Measurements from ENCODE around the gene FRMPD3.
"Not testable (repeated sequence)": the region's sequence is repeated elsewhere in the genome, so short reads cannot be mapped to it uniquely, and the experiment has no call there.

FRMPD3 gene

GRCh38 chrX:107448998-107449835, at the start of gene FRMPD3:
TSS of gene FRMPD3 (plus strand) at chrX:107449652. CDS start at chrX:107526589, 76,937 bp downstream.
- no peak for DNase-seq

GRCh38 chrX:107420571-107420970, 28.9 kb upstream of the FRMPD3 start:
- no peak for DNase-seq

- no peak for DNase-seq
These were observed 28.1 kb upstream of the FRMPD3 start for GRCh38 chrX:107421337-107421861.

- no peak for DNase-seq
These were observed 20.4 kb upstream of the FRMPD3 start for GRCh38 chrX:107429090-107429489.

- DNase-seq, result no peak
These were observed 9.3 kb upstream of the FRMPD3 start for GRCh38 chrX:107440187-107440586.

- DNase-seq, result no peak
These were observed 8.8 kb upstream of the FRMPD3 start for GRCh38 chrX:107440692-107441091.

- DNase-seq, result no peak
These were observed 6.4 kb upstream of the FRMPD3 start for GRCh38 chrX:107442914-107443527.

- DNase-seq, result no peak
These were observed 4.3 kb upstream of the FRMPD3 start for GRCh38 chrX:107445146-107445545.

GRCh38 chrX:107445631-107446030, 3.8 kb upstream of the FRMPD3 start:
- no peak for DNase-seq

GRCh38 chrX:107447642-107448041, 1.8 kb upstream of the FRMPD3 start:
- no peak for DNase-seq

- no peak for DNase-seq
These were observed 841 bp upstream of the FRMPD3 start for GRCh38 chrX:107448625-107448997.

GRCh38 chrX:107450823-107451509, 1.5 kb downstream of the FRMPD3 start:
- no peak for DNase-seq

GRCh38 chrX:107451731-107452130, 2.3 kb downstream of the FRMPD3 start:
- no peak for DNase-seq

GRCh38 chrX:107452581-107452980, 3.1 kb downstream of the FRMPD3 start:
- DNase-seq, result no peak

- DNase-seq, result no peak
These were observed 4.8 kb downstream of the FRMPD3 start for GRCh38 chrX:107454302-107454701.

- no peak for DNase-seq
These were observed 7.8 kb downstream of the FRMPD3 start for GRCh38 chrX:107457289-107457688.

GRCh38 chrX:107465932-107466620, 16.6 kb downstream of the FRMPD3 start:
- DNase-seq, result no peak

GRCh38 chrX:107467271-107467670, 17.8 kb downstream of the FRMPD3 start:
- no peak for DNase-seq

- DNase-seq, result no peak
These were observed 20.7 kb downstream of the FRMPD3 start for GRCh38 chrX:107470198-107470597.

- DNase-seq, result no peak
These were observed 21.5 kb downstream of the FRMPD3 start for GRCh38 chrX:107470971-107471370.

GRCh38 chrX:107471420-107471819, 22.0 kb downstream of the FRMPD3 start:
- DNase-seq, result not testable (repeated sequence)

- no peak for DNase-seq
These were observed 28.0 kb downstream of the FRMPD3 start for GRCh38 chrX:107477406-107477805.

GRCh38 chrX:107480272-107480671, 30.8 kb downstream of the FRMPD3 start:
- DNase-seq, result no peak

All from NCI-H187 (cell line).